ENCODE data around the gene YWHAH. TPM values are rescaled to one million over a fixed set of nuclear protein-coding genes. Genes with fewer than 3 reads are reported as not detected.
A peak's percentile ranks its signal among the peaks of the same experiment; 100 is the strongest.

YWHAH gene
- total RNA-seq, 1 donor from 2014 or later = 57.8 TPM

GRCh38 chr22:31962387-31963125 lies 18.2 kb downstream of the YWHAH start:
- no peak for TF ChIP-seq CTCF (IDR thresholded peaks at IDR 0.05; ENCODE audit: unreplicated experiment)
- H3K36me3 Mint-ChIP-seq = peaks cover 9% of the 10 kb centered on the region
- no peak overlapping the region for H3K4me3 Mint-ChIP-seq
- no peaks in the 10 kb centered on the region for H3K27me3 Mint-ChIP-seq (ENCODE audit: low read depth)
- no peaks in the 10 kb centered on the region for H3K4me1 Mint-ChIP-seq
- H3K9me3 Mint-ChIP-seq = no peaks in the 10 kb centered on the region
- H3K27ac Mint-ChIP-seq = no peak overlapping the region
- DNase-seq (ENCODE audit: low spot score in 2 of 2, unreplicated experiment in 2 of 2) = no peak

GRCh38 chr22:31968022-31968421 lies 23.7 kb downstream of the YWHAH start:
- TF ChIP-seq CTCF (IDR thresholded peaks at IDR 0.05; ENCODE audit: unreplicated experiment) = no peak
- no peak overlapping the region for H3K4me3 Mint-ChIP-seq
- H3K27me3 Mint-ChIP-seq (ENCODE audit: low read depth) = peaks cover 2% of the 10 kb centered on the region
- no peaks in the 10 kb centered on the region for H3K9me3 Mint-ChIP-seq
- no peaks in the 10 kb centered on the region for H3K36me3 Mint-ChIP-seq
- no peak overlapping the region for H3K27ac Mint-ChIP-seq
- no peak for DNase-seq (ENCODE audit: low spot score in 2 of 2, unreplicated experiment in 2 of 2)
- peaks cover 6% of the 10 kb centered on the region for H3K4me1 Mint-ChIP-seq

- Mint-ChIP-seq H3K9me3 (no peaks in the 10 kb centered on the region), H3K4me3 (peak overlapping the region; percentile 78), H3K27me3 (ENCODE audit: low read depth) (peaks cover 5% of the 10 kb centered on the region), H3K4me1 (peaks cover 6% of the 10 kb centered on the region), H3K27ac (peak overlapping the region; percentile 71), H3K36me3 (no peaks in the 10 kb centered on the region)
- no peak for TF ChIP-seq CTCF (IDR thresholded peaks at IDR 0.05; ENCODE audit: unreplicated experiment)
- peak; percentile 48 to 73 for DNase-seq (ENCODE audit: low spot score in 2 of 2, unreplicated experiment in 2 of 2)
Measured at GRCh38 chr22:31969789-31970489, 25.6 kb downstream of the YWHAH start.

GRCh38 chr22:31970490-31971444 lies 26.4 kb downstream of the YWHAH start:
- Mint-ChIP-seq H3K27ac (peak overlapping the region; percentile 71), H3K36me3 (no peaks in the 10 kb centered on the region)
- peak; percentile 85 to 98 for DNase-seq (ENCODE audit: low spot score in 2 of 2, unreplicated experiment in 2 of 2)

More at GRCh38 chr22:31970490-31971444, 26.4 kb downstream of the YWHAH start:
- Mint-ChIP-seq H3K4me3 (peak overlapping the region; percentile 78), H3K9me3 (no peaks in the 10 kb centered on the region), H3K27me3 (ENCODE audit: low read depth) (peaks cover 5% of the 10 kb centered on the region), H3K4me1 (peaks cover 6% of the 10 kb centered on the region)
- TF ChIP-seq CTCF (IDR thresholded peaks at IDR 0.05; ENCODE audit: unreplicated experiment) = peak; percentile 92

Measured in mesothelial cell of epicardium (in vitro differentiated cells).